Cerebellar nuclear complex (tissue), 1 donor: ENCODE data around the gene C16orf46.

Source experiments
- DNase-seq, 2 experiments: peaks; one replicate each; lab custom pipeline; 2025; lab: John Stamatoyannopoulos, UW

The C16orf46 gene

DNA sequence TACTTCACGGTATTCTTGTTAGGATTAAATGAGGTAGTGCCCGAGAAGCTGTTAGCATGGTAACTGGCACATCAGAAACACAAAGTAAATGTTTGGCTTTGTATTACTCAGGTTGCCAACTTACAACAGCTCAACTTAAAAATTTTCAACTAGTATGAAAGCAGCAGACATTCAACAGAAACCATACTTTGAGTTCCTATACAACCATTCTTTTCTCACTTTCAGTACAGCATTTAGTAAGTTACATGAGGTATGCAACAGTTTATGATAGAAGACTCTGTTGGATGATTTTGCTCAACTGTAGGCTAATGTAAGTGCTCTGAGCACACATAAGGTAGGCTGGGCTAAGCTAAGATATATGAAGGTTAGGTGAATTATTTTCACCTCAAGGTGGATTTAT is 62.4 kb downstream of the C16orf46 start:
- no peak for DNase-seq

DNA sequence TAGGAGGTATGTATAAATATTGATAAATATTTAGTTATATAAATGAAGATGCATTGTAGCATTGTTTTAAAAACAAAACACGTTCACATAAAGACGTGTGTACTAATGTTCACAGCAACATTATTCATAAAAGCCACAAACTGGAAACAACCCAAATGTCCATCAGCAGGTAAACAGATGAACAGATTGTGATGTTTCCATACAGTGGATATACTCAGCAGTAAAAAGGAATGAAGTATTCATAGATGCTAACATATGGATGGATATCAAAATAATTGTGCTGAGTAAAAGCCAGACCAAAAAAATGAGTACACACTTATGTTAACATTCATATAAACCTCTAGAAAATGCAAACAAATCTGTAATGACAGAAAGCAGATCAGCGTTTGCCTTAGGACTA is 64.1 kb downstream of the C16orf46 start:
- DNase-seq = no peak
